GM12878 (cell line): ENCODE measurements around the gene SLC7A1. TPM values are rescaled to one million over a fixed set of nuclear protein-coding genes. Genes with fewer than 3 reads are reported as not detected.

ENCODE experiments used
- ATAC-seq: fragments of 200-7000 bp; cut with Tn5 transposase; 3 replicates; pipeline ENCODE4 v1.9.1; 2020; ENCODE audit warnings: mild to moderate bottlenecking, moderate library complexity
- BruUV-seq: library from RNA; stranded (reverse); fragments of 400-500 nt; replicated peaks from 2 replicates; lab custom pipeline; 2021; lab: Mats Ljungman, UMichigan
- CTCF ChIA-PET: fragments of 300-600 bp; sonication (Branson Sonifier 250); formaldehyde crosslinking; extraction: SDS; loops from one replicate; lab custom pipeline; 2021; ENCODE audit warnings: inconsistent platforms; lab: Yijun Ruan, JAX
- POLR2A ChIA-PET: fragments of 350-600 bp; formaldehyde crosslinking; extraction: SDS; loops from one replicate; lab custom pipeline; 2021; ENCODE audit warnings: inconsistent platforms; lab: Charles Lee
- RAD21 ChIA-PET: fragments of 300-600 bp; sonication (Branson Sonifier 250); formaldehyde crosslinking; loops from one replicate; lab custom pipeline; 2023; ENCODE audit warnings: antibody characterized with exemption; ENCODE audit not compliant: unreplicated experiment; lab: Charles Lee
- SMC1A ChIA-PET: fragments of 300-600 bp; sonication (Branson Sonifier 250); formaldehyde crosslinking; loops from one replicate; lab custom pipeline; 2023; ENCODE audit not compliant: unreplicated experiment, uncharacterized antibody; lab: Charles Lee
- DNase-seq: peaks from one replicate; pipeline ENCODE4 v3.0.0-alpha.2; 2011; ENCODE audit warnings: low read depth, low spot score
- FAIRE-seq: peaks from 3 replicates; lab custom pipeline; 2011; peaks lifted over from hg19 to GRCh38; lab: Jason Lieb, UNC
- H2AFZ ChIP-seq: 2 replicates; pipeline ENCODE4 v1.6.0; 2011; ENCODE audit warnings: low read depth, low read length, control low read depth; ENCODE audit not compliant: control insufficient read depth
- H3K27ac ChIP-seq: 2 replicates; pipeline ENCODE4 v1.5.1; 2011; ENCODE audit warnings: control low read depth; ENCODE audit not compliant: control insufficient read depth, insufficient read depth
- H3K27me3 ChIP-seq, 2 experiments: replicated peaks in 1 of 2; 2 replicates each; pipeline versions ENCODE4 v1.6.0 to v1.6.1; 2011; ENCODE audit warnings: low read length in 1 of 2; ENCODE audit not compliant: control insufficient read depth in 2 of 2, insufficient read depth in 2 of 2
- H3K36me3 ChIP-seq, 2 experiments: 2 replicates each; pipeline ENCODE4 v1.5.1; 2011; ENCODE audit warnings: low read length in 1 of 2; ENCODE audit not compliant: control insufficient read depth in 2 of 2, insufficient read depth in 2 of 2
- H3K4me1 ChIP-seq: 2 replicates; pipeline ENCODE4 v1.6.1; 2011; ENCODE audit warnings: mild to moderate bottlenecking, low read length, moderate library complexity, mixed read lengths; ENCODE audit not compliant: control insufficient read depth, insufficient read depth
- H3K4me2 ChIP-seq: 2 replicates; pipeline ENCODE4 v1.6.0; 2011; ENCODE audit warnings: control low read depth; ENCODE audit not compliant: control insufficient read depth, insufficient read depth
- H3K4me3 ChIP-seq: fragments of 200-600 bp; sonication (generic); 2 replicates; pipeline ENCODE4 v1.5.1; 2016
- H3K79me2 ChIP-seq: 2 replicates; pipeline ENCODE4 v1.6.0; 2011; ENCODE audit warnings: low read length; ENCODE audit not compliant: control insufficient read depth, insufficient read depth
- H3K9ac ChIP-seq: 2 replicates; pipeline ENCODE4 v1.8.0; 2011; ENCODE audit warnings: low read length, control low read depth, mixed read lengths; ENCODE audit not compliant: control insufficient read depth, insufficient read depth
- H3K9me3 ChIP-seq: replicated peaks from 3 replicates; pipeline ENCODE4 v1.5.1; 2011; ENCODE audit warnings: mild to moderate bottlenecking, low read length; ENCODE audit not compliant: control insufficient read depth, insufficient read depth
- H4K20me1 ChIP-seq: 2 replicates; pipeline ENCODE4 v1.6.0; 2011; ENCODE audit not compliant: control insufficient read depth, insufficient read depth
- DPF2 ChIP-seq: fragments of 450-650 bp; IDR thresholded peaks from 2 replicates; pipeline ENCODE4 v1.6.1; 2017; ENCODE audit warnings: mild to moderate bottlenecking
- HSF1 ChIP-seq: fragments of 150-350 bp; IDR thresholded peaks from 2 replicates; pipeline ENCODE4 v1.6.1; 2014; ENCODE audit warnings: mild to moderate bottlenecking, low read depth, low read length
- SUPT20H ChIP-seq: IDR thresholded peaks from 2 replicates; pipeline ENCODE4 v1.6.1; 2011; ENCODE audit warnings: low read depth, mild to moderate bottlenecking, low read length, moderate library complexity, borderline replicate concordance; ENCODE audit not compliant: control insufficient read depth
- TCF12 ChIP-seq: IDR thresholded peaks from 2 replicates; pipeline ENCODE4 v1.6.1; 2011; ENCODE audit warnings: low read depth, mild to moderate bottlenecking, low read length
- ZBTB40 ChIP-seq: fragments of 450-650 bp; IDR thresholded peaks from 2 replicates; pipeline ENCODE4 v1.6.1; 2016; ENCODE audit warnings: mild to moderate bottlenecking, moderate library complexity, borderline replicate concordance
- WGBS: methylation state at CpG from one replicate; pipeline ENCODE4 v1.1.6; 2016; ENCODE audit warnings: low lambda C conversion rate; ENCODE audit not compliant: insufficient replicate concordance, insufficient coverage; ENCODE audit errors: missing lambda C conversion rate; 5-methylcytosine and 5-hydroxymethylcytosine counted together
- in situ Hi-C: fragments of 300-500 bp; cut with MboI; formaldehyde crosslinking; loops from 9 replicates; pipeline ENCODE4 v1.14.3; 2018; ENCODE audit warnings: mixed read lengths
- intact Hi-C: fragments of 100-400 bp; cut with micrococcal nuclease; formaldehyde crosslinking; loops from one replicate; pipeline ENCODE4 v1.14.2; 2022; ENCODE audit not compliant: unreplicated experiment
- polyA plus RNA-seq, 11 experiments: library from polyadenylated mRNA; depleted of rRNA in 4 of 11; unstranded in 6 of 11; stranded (reverse) in 5 of 11; fragments of >200 nt; fragmentation: Nextera tagmentation in 4 of 11; fragmentation: Illumina TruSeq in 1 of 11; extraction: Ambion mirVana in 4 of 11; extraction: Trizol in 1 of 11; gene quantifications; 1 replicate in 1 of 11; 2 replicates in 10 of 11; pipeline versions ENCODE4 v1.2.1 to v1.2.3, GENCODE V29; 2011 to 2016; ENCODE audit warnings: inconsistent platforms in 2 of 11, missing spikeins in 2 of 11, low read depth in 1 of 11
- total RNA-seq, 4 experiments: library from RNA; depleted of rRNA in 3 of 4; stranded (reverse); fragments of >200 nt in 3 of 4; fragmentation: Illumina TruSeq in 1 of 4; extraction: Trizol in 1 of 4; gene quantifications; 2 replicates each; pipeline versions ENCODE4 v1.2.1 to v1.2.3, GENCODE V29; 2013 to 2021

Gene SLC7A1
- total and polyA plus RNA-seq, 10 of the 15 experiments (the other 5 are each of a cell fraction or from before 2014, with no cell fraction given): 6.4 to 91.7 (median 23.4) TPM

- no peak for ATAC-seq
- TF ChIP-seq DPF2: no peak
- no peak for TF ChIP-seq SUPT20H
- TF ChIP-seq TCF12: no peak
- TF ChIP-seq, all 136 proteins: peak for 0
- in situ Hi-C loops: no loop called here
- Histone ChIP-seq H3K27ac (no peak overlapping the region), H2AFZ (no peak overlapping the region), H3K79me2 (no peaks in the 10 kb centered on the region), H3K4me1 (no peaks in the 10 kb centered on the region), H3K9ac (no peak overlapping the region), H3K36me3 (peaks cover 44 to 47% of the 10 kb centered on the region in 2 experiments), H3K4me3 (no peak overlapping the region), H3K4me2 (no peak overlapping the region), H4K20me1 (no peaks in the 10 kb centered on the region), H3K9me3 (no peaks in the 10 kb centered on the region), H3K27me3 (no peaks in the 10 kb centered on the region)
- ChIA-PET RAD21 (no interaction called here), SMC1A (no interaction called here), CTCF (no interaction called here), POLR2A (no interaction called here)
- 94% methylated on average over 12 of the region's 12 CpGs for WGBS
- intact Hi-C loops: no loop called here
- FAIRE-seq: no peak
- no TSS peak for BruUV-seq
- no peak for DNase-seq
Measured at GRCh38 chr13:29516880-29517279, 78.6 kb downstream of the SLC7A1 start.

- Histone ChIP-seq H3K27me3 (no peaks in the 10 kb centered on the region), H3K27ac (no peak overlapping the region), H3K79me2 (no peaks in the 10 kb centered on the region), H3K4me3 (no peak overlapping the region), H3K9ac (no peak overlapping the region), H3K4me1 (no peaks in the 10 kb centered on the region), H3K4me2 (no peak overlapping the region)
- ATAC-seq: no peak
- ChIA-PET POLR2A (no interaction called here), RAD21 (no interaction called here), SMC1A (no interaction called here), CTCF (no interaction called here)
- BruUV-seq: no TSS peak
- intact Hi-C loops: no loop called here
- 100% methylated on average over 11 of the region's 11 CpGs for WGBS
- TF ChIP-seq HSF1 (no peak), ZBTB40 (no peak)
- TF ChIP-seq, all 136 proteins: peak for 0
- DNase-seq (no peak), FAIRE-seq (no peak)
- Histone ChIP-seq H2AFZ (no peak overlapping the region), H3K36me3 (peaks cover 41 to 45% of the 10 kb centered on the region in 2 experiments; a peak in 3 of 4 replicates), H3K9me3 (no peaks in the 10 kb centered on the region), H4K20me1 (no peaks in the 10 kb centered on the region)
- in situ Hi-C loops: no loop called here
Measured at GRCh38 chr13:29516012-29516411, 79.5 kb downstream of the SLC7A1 start.
